HAP-1 (cell line): Measurements from ENCODE around the gene DSC2.

ENCODE experiments used
- DNase-seq, 2 experiments: peaks; one replicate each; pipeline ENCODE4 v3.0.0-alpha.2; 2016 to 2020; ENCODE audit warnings: low spot score in 2 of 2
- H3K27me3 ChIP-seq: fragments of 250-450 bp; sonication (Bioruptor Pico); 2 replicates; pipeline ENCODE4 v1.5.1; 2020; ENCODE audit warnings: low read depth, mild to moderate bottlenecking, moderate library complexity
- H3K36me3 ChIP-seq: fragments of 250-450 bp; sonication (Bioruptor Pico); replicated peaks from 2 replicates; pipeline ENCODE4 v1.5.1; 2020; ENCODE audit warnings: mild to moderate bottlenecking
- H3K4me1 ChIP-seq: fragments of 250-450 bp; sonication (Bioruptor Pico); 2 replicates; pipeline ENCODE4 v1.5.1; 2020; ENCODE audit warnings: mild to moderate bottlenecking
- H3K4me3 ChIP-seq: fragments of 250-450 bp; sonication (Bioruptor Pico); 2 replicates; pipeline ENCODE4 v1.5.1; 2020; ENCODE audit warnings: mild to moderate bottlenecking, moderate library complexity
- H3K9me3 ChIP-seq: fragments of 250-450 bp; sonication (Bioruptor Pico); 2 replicates; pipeline ENCODE4 v1.5.1; 2020; ENCODE audit warnings: mild to moderate bottlenecking, moderate library complexity
- in situ Hi-C: fragments of 300-500 bp; cut with MboI; formaldehyde crosslinking; loops from 3 replicates; pipeline ENCODE4 v1.14.3; 2020; ENCODE audit warnings: low sequenced_read_pairs, inconsistent platforms, mixed read lengths

DSC2 gene

GRCh38 chr18:31104444-31104843 lies 2.2 kb upstream of the DSC2 start:
- no peaks in the 10 kb centered on the region for H3K9me3 ChIP-seq
- no peaks in the 10 kb centered on the region for H3K27me3 ChIP-seq
- H3K36me3 ChIP-seq: no peaks in the 10 kb centered on the region
- peaks cover 19% of the 10 kb centered on the region for H3K4me1 ChIP-seq
- no peak overlapping the region for H3K4me3 ChIP-seq
- no peak for DNase-seq
- in situ Hi-C loops: no loop called here

GRCh38 chr18:31103423-31103822 lies 1.2 kb upstream of the DSC2 start:
- no peaks in the 10 kb centered on the region for H3K36me3 ChIP-seq
- H3K9me3 ChIP-seq: no peaks in the 10 kb centered on the region
- DNase-seq: no peak
- peaks cover 19% of the 10 kb centered on the region for H3K4me1 ChIP-seq
- no peak overlapping the region for H3K4me3 ChIP-seq
- no peaks in the 10 kb centered on the region for H3K27me3 ChIP-seq
- in situ Hi-C loops: no loop called here

DNA sequence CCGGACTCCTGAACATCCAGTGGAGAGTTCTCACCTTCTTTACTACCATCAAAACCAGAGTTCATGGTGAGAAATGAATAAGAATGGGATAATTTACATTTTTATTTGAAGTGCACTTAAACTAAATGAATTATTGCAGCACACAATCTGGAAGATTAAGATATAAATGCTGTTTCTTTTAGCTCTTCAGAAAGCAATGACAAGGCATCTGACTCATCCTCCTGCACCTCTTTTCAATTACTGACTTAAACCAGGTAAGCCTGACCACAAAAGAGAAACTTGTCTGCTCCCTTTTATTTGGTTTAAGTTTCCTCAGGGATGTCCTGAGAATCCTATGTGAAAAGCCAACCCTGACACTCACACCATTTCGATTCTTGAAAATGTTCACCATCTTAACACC lies 720 bp upstream of the DSC2 start:
- H3K36me3 ChIP-seq: no peaks in the 10 kb centered on the region
- peaks cover 19% of the 10 kb centered on the region for H3K4me1 ChIP-seq
- H3K9me3 ChIP-seq: no peaks in the 10 kb centered on the region
- in situ Hi-C loops: no loop called here
- DNase-seq: peak in 1 of 2 experiments; percentile 31
- H3K27me3 ChIP-seq: no peaks in the 10 kb centered on the region
- no peak overlapping the region for H3K4me3 ChIP-seq

- H3K4me3 ChIP-seq: peak overlapping the region; percentile 46
- DNase-seq: peak; percentile 34 to 67
- in situ Hi-C loops: no loop called here
- peaks cover 19% of the 10 kb centered on the region for H3K4me1 ChIP-seq
- no peaks in the 10 kb centered on the region for H3K27me3 ChIP-seq
- no peaks in the 10 kb centered on the region for H3K9me3 ChIP-seq
- no peaks in the 10 kb centered on the region for H3K36me3 ChIP-seq
Measured at GRCh38 chr18:31101183-31102024, 817 bp downstream of the DSC2 start.

DNA sequence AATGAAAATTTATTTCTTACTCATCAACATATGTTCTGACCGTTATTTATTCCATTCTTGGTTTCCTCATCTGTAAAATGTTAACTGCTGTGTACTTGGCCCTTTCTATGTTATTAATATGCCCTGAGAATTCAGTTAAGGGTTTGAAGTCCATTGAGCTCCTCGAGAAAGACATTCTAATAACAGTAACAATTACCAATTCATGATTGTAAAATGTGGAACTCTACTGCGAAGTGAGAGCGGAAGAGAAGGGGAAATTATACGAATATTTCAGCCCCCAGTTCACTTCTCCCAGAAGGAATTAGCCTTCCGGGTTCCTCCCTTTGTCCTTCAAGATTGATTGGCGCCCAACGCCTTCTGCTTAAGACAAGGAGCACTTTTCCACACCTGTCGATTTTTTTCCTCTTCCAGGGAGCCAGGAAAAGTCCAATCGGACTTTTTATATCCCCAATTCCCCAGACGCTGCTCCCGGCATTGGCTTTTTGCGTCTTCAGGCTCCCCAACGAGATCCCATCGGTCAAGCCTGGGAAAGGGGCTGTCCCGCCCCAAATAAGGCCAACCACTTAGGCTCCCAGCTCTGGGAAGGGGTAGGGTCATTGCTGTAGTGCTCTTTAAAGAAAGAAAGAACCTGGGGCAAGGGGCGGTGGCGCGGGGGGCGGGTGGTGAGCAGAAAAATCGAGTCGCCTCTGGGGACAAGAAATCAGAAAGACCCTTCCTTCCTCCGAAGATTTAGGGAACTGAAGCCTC lies 1.6 kb downstream of the DSC2 start:
- peak overlapping the region; percentile 46 for H3K4me3 ChIP-seq
- H3K36me3 ChIP-seq: no peaks in the 10 kb centered on the region
- in situ Hi-C loops: no loop called here
- peaks cover 19% of the 10 kb centered on the region for H3K4me1 ChIP-seq
- no peaks in the 10 kb centered on the region for H3K27me3 ChIP-seq
- no peaks in the 10 kb centered on the region for H3K9me3 ChIP-seq
- DNase-seq: peak; percentile 19 to 57

GRCh38 chr18:31099450-31100230 lies 2.6 kb downstream of the DSC2 start:
- no peak overlapping the region for H3K4me3 ChIP-seq
- in situ Hi-C loops: no loop called here

GRCh38 chr18:31098878-31099277 lies 3.3 kb downstream of the DSC2 start:
- DNase-seq: no peak
- no peaks in the 10 kb centered on the region for H3K36me3 ChIP-seq
- H3K27me3 ChIP-seq: no peaks in the 10 kb centered on the region
- peaks cover 19% of the 10 kb centered on the region for H3K4me1 ChIP-seq
- no peaks in the 10 kb centered on the region for H3K9me3 ChIP-seq
- no peak overlapping the region for H3K4me3 ChIP-seq
- in situ Hi-C loops: no loop called here

More at GRCh38 chr18:31099450-31100230, 2.6 kb downstream of the DSC2 start:
- Histone ChIP-seq H3K27me3 (no peaks in the 10 kb centered on the region), H3K36me3 (no peaks in the 10 kb centered on the region), H3K4me1 (peaks cover 19% of the 10 kb centered on the region), H3K9me3 (no peaks in the 10 kb centered on the region)
- no peak for DNase-seq

DNA sequence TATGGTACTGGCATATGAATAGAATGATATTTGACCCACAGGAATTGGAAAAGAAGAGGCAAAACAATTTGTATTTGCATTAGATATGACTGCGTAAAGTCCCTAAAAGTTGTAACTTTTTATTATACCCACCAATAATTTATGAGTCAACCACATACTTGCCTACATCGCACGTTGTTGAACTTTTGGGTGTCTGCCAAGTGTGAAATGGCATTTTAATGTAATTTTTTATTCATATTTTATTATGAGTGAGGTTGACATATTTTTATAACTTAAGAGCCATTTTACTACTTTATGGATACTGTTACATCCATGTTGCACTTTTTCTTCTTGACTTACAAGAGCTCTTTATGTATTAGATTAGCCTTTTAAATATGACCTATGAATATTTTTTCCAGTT lies 4.6 kb downstream of the DSC2 start:
- H3K36me3 ChIP-seq: no peaks in the 10 kb centered on the region
- peaks cover 12% of the 10 kb centered on the region for H3K4me1 ChIP-seq
- in situ Hi-C loops: no loop called here
- H3K9me3 ChIP-seq: no peaks in the 10 kb centered on the region
- DNase-seq: no peak
- H3K4me3 ChIP-seq: no peak overlapping the region
- no peaks in the 10 kb centered on the region for H3K27me3 ChIP-seq

- DNase-seq: no peak
- Histone ChIP-seq H3K4me3 (no peak overlapping the region), H3K4me1 (no peaks in the 10 kb centered on the region), H3K27me3 (no peaks in the 10 kb centered on the region), H3K9me3 (no peaks in the 10 kb centered on the region), H3K36me3 (peaks cover 7% of the 10 kb centered on the region)
- in situ Hi-C loops: no loop called here
Measured at GRCh38 chr18:31093880-31094279, 8.3 kb downstream of the DSC2 start.

DNA sequence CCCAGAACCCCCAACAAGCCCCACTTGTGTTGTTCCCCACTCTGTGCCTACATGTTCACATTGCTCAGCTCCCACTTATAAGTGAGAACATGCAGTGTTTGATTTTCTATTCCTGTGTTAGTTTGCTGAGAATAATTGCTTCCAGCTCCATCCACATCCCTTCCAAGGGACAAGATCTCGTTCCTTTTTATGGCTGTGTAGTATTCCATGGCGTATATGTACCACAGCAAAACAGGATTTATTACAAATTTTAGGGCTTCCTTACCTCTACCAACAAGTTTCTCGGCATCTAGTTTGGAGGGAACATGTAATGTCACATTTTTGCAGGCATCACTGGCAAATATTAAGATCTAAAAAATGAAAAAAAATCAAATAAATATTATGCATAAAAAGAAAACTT lies 8.9 kb downstream of the DSC2 start:
- Histone ChIP-seq H3K9me3 (no peaks in the 10 kb centered on the region), H3K36me3 (peaks cover 7% of the 10 kb centered on the region), H3K27me3 (no peaks in the 10 kb centered on the region), H3K4me3 (no peak overlapping the region), H3K4me1 (no peaks in the 10 kb centered on the region)
- in situ Hi-C loops: no loop called here
- DNase-seq: no peak

DNA sequence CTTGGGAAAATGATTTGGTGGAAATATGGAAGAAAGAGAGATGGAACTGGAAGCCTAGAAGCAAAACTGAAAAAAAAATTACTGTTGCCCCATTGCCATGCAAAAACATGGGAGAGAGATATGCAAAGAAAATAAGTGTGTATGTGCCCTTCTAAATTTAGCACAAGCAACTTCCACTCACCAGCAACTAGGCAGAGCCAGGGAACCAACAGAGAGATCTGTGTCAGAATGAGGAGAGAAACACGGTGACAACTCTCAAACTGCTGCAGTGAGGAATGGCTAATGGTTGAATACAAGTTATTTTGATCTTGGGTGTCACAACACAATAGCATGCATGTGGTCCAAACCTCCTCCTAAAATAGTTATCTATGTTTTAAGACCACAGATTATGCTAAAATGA lies 10.9 kb downstream of the DSC2 start:
- Histone ChIP-seq H3K9me3 (no peaks in the 10 kb centered on the region), H3K4me3 (no peak overlapping the region), H3K27me3 (no peaks in the 10 kb centered on the region), H3K36me3 (peaks cover 13% of the 10 kb centered on the region), H3K4me1 (no peaks in the 10 kb centered on the region)
- DNase-seq: no peak
- in situ Hi-C loops: no loop called here

DNA sequence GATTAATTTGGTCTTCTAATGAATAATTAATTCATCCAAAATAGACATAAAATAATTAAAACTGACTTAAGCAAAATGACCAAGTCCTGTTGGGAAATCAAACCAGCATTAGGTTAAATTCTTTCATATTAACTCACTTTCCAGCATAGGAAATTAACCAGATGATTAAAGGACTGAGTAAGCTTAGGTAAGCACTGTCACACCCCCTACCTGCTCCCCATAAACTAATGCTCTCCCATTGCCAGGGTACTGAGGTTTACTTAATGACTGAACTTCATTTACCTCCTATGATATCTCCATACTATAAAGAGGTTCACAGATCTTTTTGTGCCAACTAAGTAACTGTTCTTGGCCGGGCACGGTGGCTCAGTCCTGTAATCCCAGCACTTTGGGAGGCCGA lies 13.7 kb downstream of the DSC2 start:
- no peak for DNase-seq
- in situ Hi-C loops: no loop called here
- H3K36me3 ChIP-seq: peaks cover 13% of the 10 kb centered on the region

GRCh38 chr18:31079973-31080372 lies 22.2 kb downstream of the DSC2 start:
- Histone ChIP-seq H3K9me3 (no peaks in the 10 kb centered on the region), H3K4me3 (no peak overlapping the region), H3K36me3 (peaks cover 3% of the 10 kb centered on the region; the same call in 1 of the 2 replicates), H3K27me3 (no peaks in the 10 kb centered on the region), H3K4me1 (peaks cover 12% of the 10 kb centered on the region)
- no peak for DNase-seq
- in situ Hi-C loops: no loop called here

More for the DNA sequence above, 13.7 kb downstream of the DSC2 start:
- no peak overlapping the region for H3K4me3 ChIP-seq
- no peaks in the 10 kb centered on the region for H3K4me1 ChIP-seq
- no peaks in the 10 kb centered on the region for H3K27me3 ChIP-seq
- H3K9me3 ChIP-seq: no peaks in the 10 kb centered on the region
